Type B pancreatic cell (in vitro differentiated cells): ENCODE measurements around the gene SIK3. TPM values are rescaled to one million over a fixed set of nuclear protein-coding genes. Genes with fewer than 3 reads are reported as not detected.

Experiments
- DNase-seq: peaks from one replicate; pipeline ENCODE4 v3.0.0; 2021; ENCODE audit warnings: mixed read lengths; ENCODE audit not compliant: unreplicated experiment; ENCODE audit errors: extremely low spot score
- H3K27ac Mint-ChIP-seq: 2 replicates; pipeline ENCODE4 v1.8.0; 2021; ENCODE audit warnings: mild to moderate bottlenecking, mixed read lengths
- H3K27me3 Mint-ChIP-seq: 2 replicates; pipeline ENCODE4 v1.8.0; 2021; ENCODE audit warnings: mixed read lengths
- H3K36me3 Mint-ChIP-seq: 2 replicates; pipeline ENCODE4 v1.8.0; 2021; ENCODE audit warnings: mixed read lengths
- H3K4me1 Mint-ChIP-seq: one replicate; pipeline ENCODE4 v1.8.0; 2021; ENCODE audit warnings: mixed read lengths; ENCODE audit not compliant: unreplicated experiment
- H3K4me3 Mint-ChIP-seq: 2 replicates; pipeline ENCODE4 v1.8.0; 2021; ENCODE audit warnings: mild to moderate bottlenecking, mixed read lengths
- H3K9me3 Mint-ChIP-seq: 2 replicates; pipeline ENCODE4 v1.8.0; 2021; ENCODE audit warnings: mixed read lengths
- CTCF ChIP-seq: fragments of 200-600 bp; sonication (generic); conservative IDR thresholded peaks from 2 replicates; pipeline ENCODE4 v1.5.0; 2021; ENCODE audit warnings: antibody characterized with exemption, mild to moderate bottlenecking
- total RNA-seq: library from RNA; stranded (reverse); gene quantifications from 2 replicates; pipeline ENCODE4 v1.2.1, GENCODE V29; 2021; ENCODE audit warnings: low replicate concordance

The SIK3 gene
- total RNA-seq, 1 donor from 2014 or later: 39.9 TPM

GRCh38 chr11:117059611-117060148 lies 38.5 kb downstream of the SIK3 start:
- Mint-ChIP-seq H3K27ac (no peak overlapping the region), H3K4me3 (no peak overlapping the region), H3K4me1 (peaks cover 38% of the 10 kb centered on the region), H3K9me3 (no peaks in the 10 kb centered on the region), H3K27me3 (no peaks in the 10 kb centered on the region), H3K36me3 (peaks cover 4% of the 10 kb centered on the region)
- no peak for DNase-seq
- TF ChIP-seq CTCF: no peak

GRCh38 chr11:117058761-117059261 lies 39.4 kb downstream of the SIK3 start:
- DNase-seq: no peak
- Mint-ChIP-seq H3K4me1 (peaks cover 34% of the 10 kb centered on the region), H3K4me3 (no peak overlapping the region), H3K27ac (no peak overlapping the region), H3K9me3 (no peaks in the 10 kb centered on the region), H3K27me3 (no peaks in the 10 kb centered on the region), H3K36me3 (peaks cover 4% of the 10 kb centered on the region)
- TF ChIP-seq CTCF: no peak

GRCh38 chr11:117057727-117058126 lies 40.5 kb downstream of the SIK3 start:
- H3K4me3 Mint-ChIP-seq: no peak overlapping the region
- no peak overlapping the region for H3K27ac Mint-ChIP-seq
- DNase-seq: no peak

GRCh38 chr11:117057317-117057716 lies 40.9 kb downstream of the SIK3 start:
- DNase-seq: no peak
- H3K36me3 Mint-ChIP-seq: peaks cover 4% of the 10 kb centered on the region
- H3K27me3 Mint-ChIP-seq: no peaks in the 10 kb centered on the region
- no peaks in the 10 kb centered on the region for H3K9me3 Mint-ChIP-seq
- H3K27ac Mint-ChIP-seq: no peak overlapping the region
- peaks cover 27% of the 10 kb centered on the region for H3K4me1 Mint-ChIP-seq
- H3K4me3 Mint-ChIP-seq: no peak overlapping the region
- TF ChIP-seq CTCF: no peak

More at GRCh38 chr11:117057727-117058126, 40.5 kb downstream of the SIK3 start:
- TF ChIP-seq CTCF: no peak
- Mint-ChIP-seq H3K36me3 (peaks cover 4% of the 10 kb centered on the region), H3K4me1 (peaks cover 27% of the 10 kb centered on the region), H3K27me3 (no peaks in the 10 kb centered on the region), H3K9me3 (no peaks in the 10 kb centered on the region)

- Mint-ChIP-seq H3K27me3 (no peaks in the 10 kb centered on the region), H3K4me1 (peaks cover 27% of the 10 kb centered on the region), H3K36me3 (peaks cover 4% of the 10 kb centered on the region), H3K4me3 (no peak overlapping the region), H3K9me3 (no peaks in the 10 kb centered on the region), H3K27ac (no peak overlapping the region)
- DNase-seq: no peak
- TF ChIP-seq CTCF: no peak
Measured at GRCh38 chr11:117055469-117055868, 42.8 kb downstream of the SIK3 start.

- Mint-ChIP-seq H3K9me3 (no peaks in the 10 kb centered on the region), H3K4me1 (peaks cover 20% of the 10 kb centered on the region), H3K27me3 (no peaks in the 10 kb centered on the region), H3K27ac (no peak overlapping the region), H3K36me3 (peaks cover 4% of the 10 kb centered on the region), H3K4me3 (no peak overlapping the region)
- no peak for TF ChIP-seq CTCF
- DNase-seq: no peak
Measured at GRCh38 chr11:117054382-117054781, 43.8 kb downstream of the SIK3 start.
